Measurements from ENCODE around the gene PSAT1.

The PSAT1 gene

GRCh38 chr9:78316166-78316892 is 19.4 kb downstream of the PSAT1 start:
- TF ChIP-seq, protein P1, sequence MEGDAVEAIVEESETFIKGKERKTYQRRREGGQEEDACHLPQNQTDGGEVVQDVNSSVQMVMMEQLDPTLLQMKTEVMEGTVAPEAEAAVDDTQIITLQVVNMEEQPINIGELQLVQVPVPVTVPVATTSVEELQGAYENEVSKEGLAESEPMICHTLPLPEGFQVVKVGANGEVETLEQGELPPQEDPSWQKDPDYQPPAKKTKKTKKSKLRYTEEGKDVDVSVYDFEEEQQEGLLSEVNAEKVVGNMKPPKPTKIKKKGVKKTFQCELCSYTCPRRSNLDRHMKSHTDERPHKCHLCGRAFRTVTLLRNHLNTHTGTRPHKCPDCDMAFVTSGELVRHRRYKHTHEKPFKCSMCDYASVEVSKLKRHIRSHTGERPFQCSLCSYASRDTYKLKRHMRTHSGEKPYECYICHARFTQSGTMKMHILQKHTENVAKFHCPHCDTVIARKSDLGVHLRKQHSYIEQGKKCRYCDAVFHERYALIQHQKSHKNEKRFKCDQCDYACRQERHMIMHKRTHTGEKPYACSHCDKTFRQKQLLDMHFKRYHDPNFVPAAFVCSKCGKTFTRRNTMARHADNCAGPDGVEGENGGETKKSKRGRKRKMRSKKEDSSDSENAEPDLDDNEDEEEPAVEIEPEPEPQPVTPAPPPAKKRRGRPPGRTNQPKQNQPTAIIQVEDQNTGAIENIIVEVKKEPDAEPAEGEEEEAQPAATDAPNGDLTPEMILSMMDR (IDR thresholded peaks at IDR 0.05; ENCODE audit: low read depth, low read length), result no peak
- no peak overlapping the region for H3K4me3 ChIP-seq (ENCODE audit: low read depth, low read length)

DNA sequence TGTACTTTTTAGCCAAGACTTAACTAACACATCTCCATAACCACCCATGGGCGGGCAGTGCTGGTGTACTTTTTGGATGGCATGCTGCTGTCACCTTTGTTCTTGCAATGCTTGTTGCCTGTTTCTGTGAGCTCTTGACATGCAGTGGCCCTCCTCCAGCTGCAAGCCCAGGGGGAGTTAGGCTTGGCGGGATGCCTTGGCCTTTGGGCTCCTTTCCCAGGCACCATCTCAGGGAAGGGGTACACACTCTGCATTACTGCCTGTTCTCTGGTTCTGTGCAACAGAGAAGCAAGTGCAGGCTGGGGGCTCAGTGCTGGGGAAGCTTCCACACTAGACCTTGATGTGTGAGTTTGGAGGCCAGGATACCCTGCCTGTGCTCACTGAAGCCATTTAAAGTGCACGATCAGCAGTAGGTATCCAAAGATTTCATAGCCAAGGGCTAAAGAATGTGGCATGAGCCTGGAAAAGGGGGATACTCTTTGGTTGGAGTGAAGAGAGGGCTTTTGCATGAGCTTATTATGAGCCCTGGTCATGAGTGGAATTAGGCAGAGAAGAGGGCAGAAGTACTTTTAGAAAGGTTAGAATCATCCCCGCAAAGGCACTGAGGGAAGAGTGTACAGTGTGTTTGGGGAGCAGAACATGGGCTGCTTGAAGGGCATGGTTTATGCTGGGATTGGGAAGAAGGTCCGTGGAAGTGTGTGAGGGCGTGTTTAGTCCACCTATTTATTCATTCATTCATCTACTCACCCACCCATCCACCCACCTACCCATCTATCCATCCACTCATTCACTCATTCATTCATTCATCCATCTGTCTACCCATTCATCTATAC is 22.5 kb downstream of the PSAT1 start:
- TF ChIP-seq, protein P1 (IDR thresholded peaks at IDR 0.05; ENCODE audit: low read depth, low read length), result no peak
- no peak overlapping the region for H3K4me3 ChIP-seq (ENCODE audit: low read depth, low read length)

DNA sequence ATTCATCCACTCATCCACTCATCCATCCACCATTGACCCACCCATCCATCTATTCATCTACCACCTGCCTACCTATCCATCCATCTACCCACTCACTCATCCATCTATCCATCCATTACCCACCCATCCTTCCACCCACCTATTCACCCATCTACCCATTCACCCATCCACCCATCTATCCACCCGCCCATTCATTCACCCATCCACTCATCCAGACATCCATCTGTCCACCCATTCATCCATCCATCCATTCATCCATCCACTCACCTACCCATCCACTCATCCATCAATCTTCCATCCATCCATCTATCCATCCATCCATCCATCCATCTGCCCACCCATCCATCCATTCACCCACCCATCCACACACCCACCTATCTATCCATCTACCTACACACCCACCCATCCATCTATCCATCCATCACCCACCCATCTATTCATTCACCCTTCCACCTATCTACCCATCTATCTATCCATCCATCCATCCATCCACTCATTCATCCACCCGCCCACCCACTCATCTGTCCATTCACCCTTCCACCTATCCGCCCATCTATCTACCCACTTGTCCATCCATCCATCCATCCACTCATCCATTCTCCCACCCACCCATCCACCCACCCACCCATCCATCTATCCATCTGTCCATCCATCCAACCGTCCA is 23.2 kb downstream of the PSAT1 start:
- TF ChIP-seq, protein P1 (IDR thresholded peaks at IDR 0.05; ENCODE audit: low read depth, low read length), result no peak
- H3K4me3 ChIP-seq (ENCODE audit: low read depth, low read length), result no peak overlapping the region

DNA sequence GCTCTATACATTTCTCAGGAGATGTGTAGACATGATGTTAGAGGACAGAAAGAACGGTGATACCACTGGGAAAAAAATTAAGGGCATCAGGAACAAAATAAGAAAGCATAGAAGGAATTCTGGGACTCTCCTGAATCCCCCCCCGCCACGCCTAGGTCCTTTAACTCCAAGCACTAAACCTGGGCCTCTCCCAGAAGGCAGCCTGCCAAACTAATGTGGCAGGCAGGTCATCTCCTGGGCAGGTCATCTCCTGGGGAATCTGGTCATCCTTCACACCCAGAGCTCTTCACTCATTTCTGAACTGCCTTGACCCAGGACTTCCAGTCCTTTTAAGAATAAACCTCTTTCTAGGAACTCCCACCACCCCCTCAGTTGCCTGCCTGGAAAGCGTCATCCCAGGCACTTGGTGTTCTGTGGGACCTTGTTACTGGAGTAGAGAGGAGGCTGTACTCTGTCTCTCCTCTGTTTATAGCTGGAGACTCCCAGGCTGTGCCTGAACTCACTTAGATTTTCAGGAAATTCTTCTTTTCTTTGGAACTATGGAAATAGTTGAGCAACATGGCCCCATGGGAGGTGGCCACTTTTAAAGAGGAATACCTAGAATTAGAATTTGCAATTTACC is 24.1 kb downstream of the PSAT1 start:
- TF ChIP-seq, protein P1 (IDR thresholded peaks at IDR 0.05; ENCODE audit: low read depth, low read length), result no peak
- H3K4me3 ChIP-seq (ENCODE audit: low read depth, low read length), result no peak overlapping the region

GRCh38 chr9:78321505-78321904 is 24.6 kb downstream of the PSAT1 start:
- no peak overlapping the region for H3K4me3 ChIP-seq (ENCODE audit: low read depth, low read length)
- TF ChIP-seq, protein P1 (IDR thresholded peaks at IDR 0.05; ENCODE audit: low read depth, low read length), result no peak

GRCh38 chr9:78324068-78324650 is 27.2 kb downstream of the PSAT1 start:
- TF ChIP-seq, protein P1 (IDR thresholded peaks at IDR 0.05; ENCODE audit: low read depth, low read length), result no peak
- no peak overlapping the region for H3K4me3 ChIP-seq (ENCODE audit: low read depth, low read length)
